Measurements from ENCODE around the gene NADSYN1.

DNA sequence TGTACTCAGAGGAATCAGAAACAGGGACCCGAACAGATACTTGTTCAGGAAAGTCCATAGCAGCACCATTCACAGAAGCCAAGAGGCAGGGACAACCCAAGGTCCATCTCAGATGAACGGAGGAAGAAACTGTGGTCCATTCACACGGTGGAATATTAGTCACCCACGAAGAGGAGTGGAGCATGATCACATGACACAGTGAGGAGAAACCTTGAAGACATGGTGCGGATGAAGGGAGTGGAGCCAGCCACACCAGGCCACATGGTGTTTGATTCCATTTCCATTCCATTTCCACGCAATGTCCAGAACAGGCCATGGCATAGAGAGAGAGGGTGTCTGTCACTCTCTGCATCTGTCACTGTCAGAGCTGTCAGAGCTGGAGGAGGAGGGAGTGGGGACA, 30.7 kb downstream of the NADSYN1 start:
- no peak for TF ChIP-seq POLR2A (IDR thresholded peaks at IDR 0.05)
- TF ChIP-seq, protein P1, sequence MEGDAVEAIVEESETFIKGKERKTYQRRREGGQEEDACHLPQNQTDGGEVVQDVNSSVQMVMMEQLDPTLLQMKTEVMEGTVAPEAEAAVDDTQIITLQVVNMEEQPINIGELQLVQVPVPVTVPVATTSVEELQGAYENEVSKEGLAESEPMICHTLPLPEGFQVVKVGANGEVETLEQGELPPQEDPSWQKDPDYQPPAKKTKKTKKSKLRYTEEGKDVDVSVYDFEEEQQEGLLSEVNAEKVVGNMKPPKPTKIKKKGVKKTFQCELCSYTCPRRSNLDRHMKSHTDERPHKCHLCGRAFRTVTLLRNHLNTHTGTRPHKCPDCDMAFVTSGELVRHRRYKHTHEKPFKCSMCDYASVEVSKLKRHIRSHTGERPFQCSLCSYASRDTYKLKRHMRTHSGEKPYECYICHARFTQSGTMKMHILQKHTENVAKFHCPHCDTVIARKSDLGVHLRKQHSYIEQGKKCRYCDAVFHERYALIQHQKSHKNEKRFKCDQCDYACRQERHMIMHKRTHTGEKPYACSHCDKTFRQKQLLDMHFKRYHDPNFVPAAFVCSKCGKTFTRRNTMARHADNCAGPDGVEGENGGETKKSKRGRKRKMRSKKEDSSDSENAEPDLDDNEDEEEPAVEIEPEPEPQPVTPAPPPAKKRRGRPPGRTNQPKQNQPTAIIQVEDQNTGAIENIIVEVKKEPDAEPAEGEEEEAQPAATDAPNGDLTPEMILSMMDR (IDR thresholded peaks at IDR 0.05) = no peak
- TF ChIP-seq EP300 (IDR thresholded peaks at IDR 0.05) = no peak

Data from tibial nerve (tissue), 4 donors.